Suprapubic skin (tissue), 4 donors: ENCODE results near the gene PYROXD2. TPM values are rescaled to one million over a fixed set of nuclear protein-coding genes. Genes with fewer than 3 reads are reported as not detected.

Experiments
- DNase-seq, 2 donors: peaks; one replicate each; pipeline ENCODE4 v3.0.0-alpha.2; 2019; ENCODE audit warnings: low spot score in 2 of 2
- H3K27ac ChIP-seq: fragments of 200-600 bp; sonication (generic); one replicate; pipeline ENCODE4 v1.5.1; 2019
- H3K27me3 ChIP-seq: fragments of 200-600 bp; sonication (generic); one replicate; pipeline ENCODE4 v1.5.1; 2019
- H3K36me3 ChIP-seq: fragments of 200-600 bp; sonication (generic); one replicate; pipeline ENCODE4 v1.5.1; 2019
- H3K4me1 ChIP-seq: fragments of 200-600 bp; sonication (generic); one replicate; pipeline ENCODE4 v1.5.1; 2019
- H3K4me3 ChIP-seq: fragments of 200-600 bp; sonication (generic); one replicate; pipeline ENCODE4 v1.5.1; 2019; ENCODE audit warnings: mild to moderate bottlenecking
- H3K9me3 ChIP-seq: fragments of 200-600 bp; sonication (generic); one replicate; pipeline ENCODE4 v1.5.1; 2019
- EP300 ChIP-seq: sonication (generic); formaldehyde crosslinking; IDR thresholded peaks from one replicate; pipeline ENCODE4 v1.6.1; 2017; ENCODE audit warnings: antibody characterized with exemption
- POLR2A ChIP-seq, 2 donors: fragments of 450-650 bp; IDR thresholded peaks; one replicate each; pipeline ENCODE4 v1.6.1; 2017; ENCODE audit warnings: antibody characterized with exemption in 2 of 2, mild to moderate bottlenecking in 2 of 2, moderate library complexity in 2 of 2
- POLR2AphosphoS5 ChIP-seq, 3 donors: sonication (generic); formaldehyde crosslinking; IDR thresholded peaks; one replicate each; pipeline ENCODE4 v1.6.1; 2017; ENCODE audit warnings: antibody characterized with exemption in 3 of 3
- WGBS: methylation state at CpG from one replicate; pipeline ENCODE4 v1.1.5; 2018; 5-methylcytosine and 5-hydroxymethylcytosine counted together
- total RNA-seq, 4 donors: library from RNA; depleted of rRNA; stranded (reverse); fragments of >200 nt; gene quantifications; one replicate each; pipeline ENCODE4 v1.1.0, GENCODE V29; 2016
- TF ChIP-seq, protein P1 (sequence below), 2 donors: fragments of 200-600 bp in 1 of 2; fragments of 450-650 bp in 1 of 2; sonication (generic) in 1 of 2; IDR thresholded peaks; one replicate each; pipeline ENCODE4 v1.5.1; 2016 to 2019; ENCODE audit warnings: antibody characterized with exemption in 2 of 2, mild to moderate bottlenecking in 1 of 2, moderate library complexity in 1 of 2

Gene PYROXD2
- total RNA-seq, 4 donors from 2014 or later, result 4.3 to 20.3 (median 5.2) TPM

DNA sequence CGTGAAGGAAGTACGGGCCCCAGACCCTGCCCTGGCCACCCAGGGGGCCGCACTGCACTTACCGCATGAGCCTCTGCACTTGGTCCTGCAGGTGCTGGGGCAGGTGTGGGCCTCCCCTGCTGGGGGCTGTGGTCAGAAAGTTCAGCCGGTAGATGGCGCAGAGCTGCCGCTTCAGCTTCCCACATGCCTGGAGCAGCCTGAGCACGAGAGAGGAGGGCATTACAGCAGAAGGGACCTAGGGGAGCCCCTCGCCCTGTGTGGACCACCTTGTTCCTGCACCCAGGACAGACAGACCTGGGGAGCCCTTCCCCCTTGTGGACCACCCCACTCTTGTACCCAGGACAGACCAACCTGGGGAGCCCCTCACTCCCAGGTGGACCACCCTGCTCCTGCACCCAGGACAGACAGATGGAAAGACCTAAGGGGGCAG is 8.7 kb upstream of the PYROXD2 start:
- TF ChIP-seq POLR2AphosphoS5 (IDR thresholded peaks at IDR 0.05), result no peak
- no peak for TF ChIP-seq POLR2A (IDR thresholded peaks at IDR 0.05)
- TF ChIP-seq, protein P1, sequence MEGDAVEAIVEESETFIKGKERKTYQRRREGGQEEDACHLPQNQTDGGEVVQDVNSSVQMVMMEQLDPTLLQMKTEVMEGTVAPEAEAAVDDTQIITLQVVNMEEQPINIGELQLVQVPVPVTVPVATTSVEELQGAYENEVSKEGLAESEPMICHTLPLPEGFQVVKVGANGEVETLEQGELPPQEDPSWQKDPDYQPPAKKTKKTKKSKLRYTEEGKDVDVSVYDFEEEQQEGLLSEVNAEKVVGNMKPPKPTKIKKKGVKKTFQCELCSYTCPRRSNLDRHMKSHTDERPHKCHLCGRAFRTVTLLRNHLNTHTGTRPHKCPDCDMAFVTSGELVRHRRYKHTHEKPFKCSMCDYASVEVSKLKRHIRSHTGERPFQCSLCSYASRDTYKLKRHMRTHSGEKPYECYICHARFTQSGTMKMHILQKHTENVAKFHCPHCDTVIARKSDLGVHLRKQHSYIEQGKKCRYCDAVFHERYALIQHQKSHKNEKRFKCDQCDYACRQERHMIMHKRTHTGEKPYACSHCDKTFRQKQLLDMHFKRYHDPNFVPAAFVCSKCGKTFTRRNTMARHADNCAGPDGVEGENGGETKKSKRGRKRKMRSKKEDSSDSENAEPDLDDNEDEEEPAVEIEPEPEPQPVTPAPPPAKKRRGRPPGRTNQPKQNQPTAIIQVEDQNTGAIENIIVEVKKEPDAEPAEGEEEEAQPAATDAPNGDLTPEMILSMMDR (IDR thresholded peaks at IDR 0.05), result no peak
- TF ChIP-seq EP300, result no peak
- H3K36me3 ChIP-seq, result peaks cover 88% of the 10 kb centered on the region

DNA sequence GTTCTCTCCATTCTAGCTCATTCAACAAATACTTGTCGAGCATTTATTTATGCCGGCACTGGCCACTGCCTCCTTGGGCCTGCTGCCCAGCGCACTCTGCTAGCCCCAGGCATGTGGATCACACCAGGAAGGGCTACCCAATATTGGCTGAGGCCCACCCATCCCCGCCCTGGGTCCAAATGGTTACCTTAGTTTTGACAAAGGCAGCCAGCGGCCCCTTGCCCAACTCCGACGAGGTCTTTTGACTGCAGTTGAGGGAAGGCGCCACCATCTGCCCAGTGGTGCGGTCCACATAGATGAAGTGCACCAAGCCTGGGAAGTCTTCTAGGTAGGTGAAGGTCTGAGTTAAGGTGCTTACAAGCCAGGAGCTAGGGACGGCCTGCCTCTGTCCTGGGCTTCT is 7.2 kb upstream of the PYROXD2 start:
- no peak overlapping the region for H3K4me3 ChIP-seq
- H3K4me1 ChIP-seq, result no peaks in the 10 kb centered on the region
- TF ChIP-seq POLR2A (IDR thresholded peaks at IDR 0.05) (no peak), POLR2AphosphoS5 (IDR thresholded peaks at IDR 0.05) (no peak), EP300 (no peak)
- TF ChIP-seq, protein P1 (IDR thresholded peaks at IDR 0.05), result no peak
- peaks cover 90% of the 10 kb centered on the region for H3K36me3 ChIP-seq
- 91% methylated on average over 10 of the region's 10 CpGs for WGBS
- no peak for DNase-seq
- H3K27me3 ChIP-seq, result no peaks in the 10 kb centered on the region
- H3K9me3 ChIP-seq, result no peaks in the 10 kb centered on the region
- no peak overlapping the region for H3K27ac ChIP-seq

More for the DNA sequence above, 8.7 kb upstream of the PYROXD2 start:
- no peaks in the 10 kb centered on the region for H3K9me3 ChIP-seq
- no peaks in the 10 kb centered on the region for H3K4me1 ChIP-seq
- no CpG with 5 or more reads among the region's 9 CpGs for WGBS
- no peak overlapping the region for H3K27ac ChIP-seq
- H3K4me3 ChIP-seq, result no peak overlapping the region
- no peak for DNase-seq
- no peaks in the 10 kb centered on the region for H3K27me3 ChIP-seq

DNA sequence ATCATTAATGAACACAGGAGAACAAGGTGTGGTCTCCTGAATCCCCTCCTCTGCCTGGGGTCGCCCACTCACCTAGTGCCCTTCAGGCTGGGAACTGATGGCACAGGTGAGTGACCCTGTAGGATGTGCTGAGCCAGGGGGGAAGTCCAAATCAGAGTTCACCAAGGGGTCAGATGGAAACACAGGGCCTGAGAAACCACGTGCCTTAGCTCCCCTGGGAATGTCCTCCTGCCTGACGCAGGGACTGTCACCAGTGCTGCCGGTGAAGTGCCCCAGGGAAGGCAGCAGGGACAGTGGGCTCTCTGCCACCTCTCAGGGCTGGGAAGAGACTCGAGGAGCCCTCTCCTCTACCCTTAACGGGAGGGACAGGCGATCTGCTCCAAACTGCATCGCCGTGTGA is 5.8 kb upstream of the PYROXD2 start:
- no peaks in the 10 kb centered on the region for H3K27me3 ChIP-seq
- no peak overlapping the region for H3K27ac ChIP-seq
- WGBS, result 78% methylated on average over 9 of the region's 9 CpGs
- no peak for TF ChIP-seq EP300
- TF ChIP-seq, protein P1 (IDR thresholded peaks at IDR 0.05), result no peak
- TF ChIP-seq POLR2AphosphoS5 (IDR thresholded peaks at IDR 0.05), result no peak
- no peak for TF ChIP-seq POLR2A (IDR thresholded peaks at IDR 0.05)
- DNase-seq, result no peak
- H3K36me3 ChIP-seq, result peaks cover 86% of the 10 kb centered on the region
- H3K9me3 ChIP-seq, result no peaks in the 10 kb centered on the region
- no peak overlapping the region for H3K4me3 ChIP-seq
- H3K4me1 ChIP-seq, result peaks cover 1% of the 10 kb centered on the region

DNA sequence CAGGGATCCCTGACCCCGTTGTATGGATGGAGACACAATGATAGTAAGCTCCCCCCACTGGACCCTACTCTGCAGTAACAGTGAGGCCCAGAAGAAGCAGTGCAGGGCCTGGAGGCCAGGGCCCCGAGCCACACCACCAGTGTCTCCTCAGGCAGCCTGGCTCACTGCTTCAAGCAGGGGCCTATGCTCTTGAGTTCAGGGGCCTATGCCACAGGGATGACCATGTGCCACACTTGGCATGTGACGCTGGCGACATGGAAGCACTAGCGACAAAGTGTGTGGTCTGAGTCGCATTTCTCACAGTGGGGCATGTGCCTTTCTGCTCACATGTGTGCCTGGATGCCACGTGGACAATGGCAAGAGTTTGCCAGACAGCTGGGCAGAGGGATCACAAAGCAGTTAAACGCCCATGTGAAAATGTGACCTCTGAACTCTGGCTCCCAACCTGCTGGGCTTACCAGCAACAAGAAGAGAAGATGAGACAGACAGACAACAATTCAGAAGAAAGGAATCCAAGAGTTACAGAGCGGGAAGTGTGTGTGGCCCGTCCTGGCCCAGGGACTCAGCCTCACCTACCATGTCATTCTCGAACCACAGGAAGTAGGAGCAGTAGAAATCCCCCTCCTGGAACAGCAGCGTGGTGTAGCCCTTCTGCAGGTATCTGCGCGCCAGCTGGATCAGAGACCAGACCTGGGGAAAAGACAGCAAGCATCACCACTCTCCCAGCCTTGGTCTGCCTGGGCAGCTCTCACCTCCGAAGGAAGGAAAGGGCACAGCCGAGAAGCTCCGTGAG is 4.7 kb upstream of the PYROXD2 start:
- no peaks in the 10 kb centered on the region for H3K27me3 ChIP-seq
- H3K4me3 ChIP-seq, result no peak overlapping the region
- no peak for TF ChIP-seq EP300
- TF ChIP-seq, protein P1 (IDR thresholded peaks at IDR 0.05), result no peak
- TF ChIP-seq POLR2AphosphoS5 (IDR thresholded peaks at IDR 0.05), result no peak
- TF ChIP-seq POLR2A (IDR thresholded peaks at IDR 0.05), result no peak
- no peaks in the 10 kb centered on the region for H3K9me3 ChIP-seq
- peak in 1 of 2 donors; percentile 55 for DNase-seq
- H3K27ac ChIP-seq, result no peak overlapping the region
- H3K4me1 ChIP-seq, result peaks cover 12% of the 10 kb centered on the region
- peaks cover 74% of the 10 kb centered on the region for H3K36me3 ChIP-seq
- WGBS, result 90% methylated on average over 13 of the region's 17 CpGs

DNA sequence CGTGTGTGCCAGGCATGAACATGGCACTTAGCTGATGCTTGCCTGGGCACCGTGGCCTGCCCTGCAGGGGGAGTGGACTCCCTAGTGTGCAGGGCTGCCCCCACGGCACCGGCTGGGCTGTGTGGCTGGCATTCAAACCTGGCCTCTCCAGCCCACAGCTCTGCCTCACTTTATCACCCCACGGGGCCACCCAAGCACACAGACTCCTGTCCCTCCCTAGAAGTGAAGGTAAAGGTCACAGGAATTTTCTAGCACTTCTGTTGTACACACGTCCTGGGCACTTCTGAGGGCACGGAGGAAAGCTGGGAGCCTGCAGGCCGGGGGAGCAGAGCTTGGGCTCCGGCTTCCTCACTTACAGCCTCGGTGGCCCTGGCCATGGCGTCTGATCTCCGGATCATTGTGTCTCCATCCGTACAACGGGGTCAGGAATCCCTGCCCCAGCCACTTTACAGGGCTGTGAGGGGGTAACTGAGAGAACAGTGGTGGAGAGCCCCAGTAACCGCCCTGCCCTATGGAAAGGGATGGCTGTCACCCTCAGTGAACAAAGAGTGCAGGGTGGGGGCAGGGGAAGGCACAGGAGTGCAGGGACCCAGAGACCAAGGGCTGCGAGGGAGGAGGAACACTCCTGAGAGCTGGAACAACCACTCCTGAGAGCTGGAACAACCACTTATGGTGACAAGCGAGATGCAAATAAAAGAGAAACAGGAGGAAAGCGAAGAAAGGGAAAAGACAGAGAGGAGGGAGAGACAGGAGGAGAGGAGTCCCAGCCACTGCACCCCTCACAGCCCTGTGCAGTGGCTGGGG is 3.9 kb upstream of the PYROXD2 start:
- 91% methylated on average over 17 of the region's 18 CpGs for WGBS
- peak in 1 of 2 donors; percentile 71 for DNase-seq
- Histone ChIP-seq H3K4me1 (peaks cover 20% of the 10 kb centered on the region), H3K4me3 (no peak overlapping the region), H3K36me3 (peaks cover 69% of the 10 kb centered on the region), H3K9me3 (no peaks in the 10 kb centered on the region), H3K27me3 (no peaks in the 10 kb centered on the region), H3K27ac (no peak overlapping the region)
- no peak for TF ChIP-seq POLR2AphosphoS5 (IDR thresholded peaks at IDR 0.05)
- no peak for TF ChIP-seq EP300
- TF ChIP-seq POLR2A (IDR thresholded peaks at IDR 0.05), result no peak
- TF ChIP-seq, protein P1 (IDR thresholded peaks at IDR 0.05), result no peak
